GM21367 (cell line): Measurements from ENCODE around the gene CLEC4E.
"Not testable (repeated sequence)": the region's sequence is repeated elsewhere in the genome, so short reads cannot be mapped to it uniquely, and the experiment has no call there.

Experiments
- ATAC-seq: cut with Tn5 transposase; IDR thresholded peaks from one replicate; pipeline ENCODE4 v1.9.1; 2021; ENCODE audit not compliant: unreplicated experiment

The CLEC4E gene, protein sequence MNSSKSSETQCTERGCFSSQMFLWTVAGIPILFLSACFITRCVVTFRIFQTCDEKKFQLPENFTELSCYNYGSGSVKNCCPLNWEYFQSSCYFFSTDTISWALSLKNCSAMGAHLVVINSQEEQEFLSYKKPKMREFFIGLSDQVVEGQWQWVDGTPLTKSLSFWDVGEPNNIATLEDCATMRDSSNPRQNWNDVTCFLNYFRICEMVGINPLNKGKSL

DNA sequence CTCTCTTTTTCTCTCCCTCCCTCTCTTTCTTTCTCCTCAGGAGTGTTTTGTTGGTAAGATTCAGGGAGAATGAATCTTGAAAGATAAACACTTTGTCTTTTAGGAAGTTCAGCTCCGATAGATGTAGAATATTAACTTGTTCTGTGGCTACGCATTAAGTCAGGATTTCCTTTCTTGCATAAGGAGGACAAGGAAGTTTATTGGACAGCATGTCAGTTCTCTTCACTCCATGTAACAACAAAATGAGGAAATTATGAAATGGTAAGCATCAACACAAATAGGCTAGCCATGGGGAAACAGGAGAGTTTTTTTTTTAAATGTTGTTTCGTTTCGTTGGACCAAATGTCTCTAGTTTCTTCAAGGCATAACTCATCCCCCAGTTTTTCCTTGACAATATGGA, at the start of gene CLEC4E:
CLEC4E (minus strand) TSS at position 75 of the 400 bp plus-strand sequence. CDS start 108 bp downstream, outside the sequence.
- ATAC-seq, result not testable (repeated sequence)

DNA sequence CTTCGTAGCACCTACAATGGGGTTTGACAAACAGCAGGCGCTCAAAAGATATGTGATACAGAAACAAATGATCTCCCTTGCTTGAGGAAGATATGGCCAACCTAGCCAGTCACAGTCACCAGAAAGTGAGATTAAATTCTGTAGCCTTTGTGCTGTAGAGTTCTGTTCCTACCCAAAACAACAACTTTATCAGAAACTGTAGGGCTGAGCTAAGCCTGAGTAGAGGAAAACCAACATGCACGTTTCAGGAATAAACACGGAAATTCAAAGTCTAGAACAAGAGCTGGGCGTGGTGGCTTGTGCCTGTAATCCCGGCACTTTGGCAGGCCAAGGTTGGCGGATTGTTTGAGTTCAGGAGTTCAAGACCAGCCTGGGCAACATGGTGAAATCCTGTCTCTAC, 49.0 kb upstream of the CLEC4E start:
- no peak for ATAC-seq

DNA sequence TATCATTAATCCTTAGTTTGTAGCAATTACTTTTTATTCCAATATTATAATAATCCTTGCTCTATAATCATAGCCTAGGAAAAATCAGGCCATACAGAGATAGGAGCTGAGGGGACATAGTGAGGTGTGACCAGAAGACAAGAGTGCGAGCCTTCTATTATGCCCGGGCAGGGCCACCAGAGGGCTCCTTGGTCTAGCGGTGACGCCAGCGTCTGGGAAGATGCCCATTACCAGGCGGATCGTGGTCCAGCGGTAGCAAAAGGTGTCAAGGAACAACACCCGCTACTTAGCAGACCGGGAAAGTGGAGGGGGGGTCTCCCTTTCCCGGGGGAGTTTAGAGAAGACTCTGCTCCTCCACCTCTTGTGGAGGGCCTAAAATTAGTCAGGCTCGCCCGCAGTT, 43.8 kb upstream of the CLEC4E start:
- not testable (repeated sequence) for ATAC-seq

DNA sequence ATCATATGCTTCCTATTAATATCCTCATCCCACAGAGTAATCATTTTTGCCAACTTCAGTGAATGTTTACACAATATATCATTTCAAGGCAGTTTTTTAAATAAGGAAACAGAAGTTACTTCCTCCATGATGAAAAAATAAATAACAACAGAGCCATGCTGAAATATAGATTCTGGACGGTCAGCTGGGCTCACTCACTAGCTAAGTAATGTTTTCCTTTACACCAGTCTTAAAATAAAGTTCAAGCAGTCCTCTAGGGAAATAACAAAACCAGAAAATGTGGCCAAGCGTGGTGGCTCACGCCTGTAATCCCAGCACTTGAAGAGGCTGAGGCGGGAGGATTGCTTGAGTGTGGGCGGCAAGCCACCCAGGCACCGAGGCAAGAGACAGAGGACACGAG, 43.3 kb upstream of the CLEC4E start:
- no peak for ATAC-seq

DNA sequence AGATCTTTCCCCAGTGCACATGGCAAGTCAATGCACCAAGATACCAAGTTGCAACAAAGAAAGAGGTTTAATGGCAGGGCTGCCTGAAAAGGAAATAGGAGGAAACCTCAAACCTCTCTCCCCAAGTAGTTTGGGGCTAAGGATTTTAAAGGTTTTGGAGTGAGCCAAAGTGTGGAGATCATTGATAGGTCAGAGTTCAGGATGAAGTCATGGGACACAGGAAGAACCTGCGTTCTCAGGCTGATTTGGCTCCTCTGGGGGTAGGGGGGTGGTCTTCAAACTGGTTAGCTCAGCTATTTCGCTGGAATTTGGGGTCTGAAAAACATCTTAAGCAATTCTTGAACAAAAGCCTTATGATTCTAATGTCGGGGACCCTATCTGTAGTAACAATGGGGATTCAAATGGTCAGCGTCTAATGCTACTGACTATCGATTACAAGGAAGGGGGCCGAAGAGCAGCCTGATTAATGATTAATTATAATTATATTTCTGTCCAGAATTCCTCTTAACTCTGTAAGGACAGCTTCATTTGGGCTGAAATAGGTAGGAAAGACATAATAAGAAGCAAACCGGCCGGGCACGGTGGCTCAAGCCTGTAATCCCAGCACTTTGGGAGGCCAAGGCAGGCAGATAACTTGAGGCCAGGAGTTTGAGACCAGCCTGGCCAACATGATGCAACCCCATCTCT, 40.5 kb upstream of the CLEC4E start:
- no peak for ATAC-seq

DNA sequence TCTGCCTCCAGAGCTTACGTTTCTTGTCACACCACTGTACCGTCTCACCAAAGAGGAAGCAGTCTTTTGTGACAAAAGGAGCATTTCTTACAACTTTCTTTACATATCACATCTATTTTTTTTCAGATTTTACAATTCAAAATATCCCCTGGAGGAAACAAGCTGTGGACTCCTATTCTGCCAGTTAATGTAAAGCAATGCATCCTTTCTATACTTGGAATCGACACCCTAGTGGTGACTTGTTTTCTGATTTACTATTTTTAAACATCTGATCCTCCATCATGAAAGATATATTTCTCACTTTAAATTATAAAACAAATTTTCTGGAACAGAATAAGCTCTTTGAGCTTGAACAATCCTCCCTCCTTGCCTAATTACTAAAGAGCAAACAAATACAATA, 37.2 kb upstream of the CLEC4E start:
- no peak for ATAC-seq

DNA sequence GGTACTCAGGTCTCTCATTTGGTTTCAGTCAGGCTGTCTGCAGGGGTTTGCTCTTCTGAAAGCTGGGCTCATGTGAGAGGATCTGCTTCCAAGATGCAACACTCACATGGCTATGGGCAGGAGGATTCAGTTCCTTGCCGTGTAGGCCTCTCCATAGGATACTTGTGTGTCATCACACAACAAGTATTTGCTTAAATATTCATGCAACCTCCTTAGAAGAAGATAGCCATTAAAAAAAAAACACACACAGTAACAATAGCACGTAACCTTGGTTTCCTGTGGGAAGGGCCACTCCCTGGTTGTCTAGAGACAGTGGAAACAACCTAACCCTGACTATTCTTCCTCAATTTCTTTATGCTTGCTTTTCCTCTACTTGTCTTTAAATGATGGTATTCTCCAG, 31.8 kb upstream of the CLEC4E start:
- no peak for ATAC-seq

DNA sequence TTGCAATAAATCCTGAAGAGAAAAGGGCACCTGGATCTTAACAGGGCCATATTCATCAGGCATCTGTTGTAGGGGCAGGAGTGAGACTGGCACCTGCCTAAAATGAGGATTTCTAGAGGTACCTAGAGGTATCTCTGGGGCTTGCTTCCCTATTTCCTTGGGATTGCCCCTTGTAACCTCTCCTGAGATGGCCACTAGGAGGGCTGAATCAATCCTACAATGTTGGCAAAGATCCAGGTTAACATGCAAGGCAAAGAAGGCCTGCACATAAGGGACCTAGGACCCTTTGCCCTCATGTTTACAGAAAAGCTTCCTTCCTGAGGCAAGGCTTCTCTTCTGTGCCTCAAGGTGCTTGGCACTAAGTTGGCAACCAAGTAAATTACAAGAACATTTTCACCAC, 25.8 kb upstream of the CLEC4E start:
- ATAC-seq, result no peak

DNA sequence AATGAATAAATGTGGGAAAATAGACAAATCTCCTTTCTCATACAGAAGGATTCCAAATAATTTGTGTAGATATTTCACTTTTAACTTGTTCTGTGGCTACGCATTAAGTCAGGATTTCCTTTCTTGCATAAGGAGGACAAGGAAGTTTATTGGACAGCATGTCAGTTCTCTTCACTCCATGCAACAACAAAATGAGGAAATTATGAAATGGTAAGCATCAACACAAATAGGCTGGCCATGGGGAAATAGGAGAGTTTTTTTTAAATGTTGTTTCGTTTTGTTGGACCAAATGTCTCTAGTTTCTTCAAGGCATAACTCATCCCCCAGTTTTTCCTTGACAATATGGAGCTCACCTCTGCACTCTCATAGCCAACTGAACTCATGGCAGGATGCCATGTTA, 25.3 kb upstream of the CLEC4E start:
- not testable (repeated sequence) for ATAC-seq

DNA sequence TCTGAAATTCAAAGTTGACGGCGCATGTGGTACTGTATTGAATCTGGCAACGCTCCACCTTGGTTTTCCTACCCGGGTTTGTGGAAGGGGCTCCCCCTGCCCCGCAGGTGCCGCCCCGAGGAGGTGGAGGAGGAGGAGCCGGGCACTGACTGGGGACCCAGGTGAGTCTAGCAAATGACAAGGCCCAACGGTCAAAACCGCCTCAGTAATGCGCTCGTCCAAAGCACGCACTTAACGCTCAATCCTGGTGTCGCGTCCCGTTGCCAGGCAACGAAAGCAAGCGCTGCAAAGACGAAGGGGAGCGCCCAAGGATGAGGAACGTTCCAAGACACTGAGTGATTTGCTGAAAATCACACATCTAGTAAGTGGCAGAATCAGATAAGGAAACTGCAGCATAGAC, 24.0 kb upstream of the CLEC4E start:
- no peak for ATAC-seq

DNA sequence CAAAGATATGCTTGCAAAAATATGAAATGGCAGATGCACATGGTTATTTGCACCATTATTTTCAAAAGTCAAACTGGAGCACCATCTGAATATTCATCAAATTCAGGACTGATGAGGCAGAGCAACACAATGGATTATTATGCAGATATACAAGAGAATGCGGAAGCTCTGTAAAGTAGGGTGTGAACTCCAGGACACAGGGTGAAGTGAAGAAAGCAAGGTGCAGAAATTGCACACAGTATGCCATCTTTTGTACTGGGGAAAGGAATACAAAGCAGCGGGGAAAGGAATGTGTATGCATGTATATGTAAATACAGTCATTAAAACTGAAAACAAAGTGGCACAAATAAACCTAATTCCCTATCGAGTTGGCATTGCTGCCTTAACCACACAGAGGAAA, 22.7 kb upstream of the CLEC4E start:
- no peak for ATAC-seq

DNA sequence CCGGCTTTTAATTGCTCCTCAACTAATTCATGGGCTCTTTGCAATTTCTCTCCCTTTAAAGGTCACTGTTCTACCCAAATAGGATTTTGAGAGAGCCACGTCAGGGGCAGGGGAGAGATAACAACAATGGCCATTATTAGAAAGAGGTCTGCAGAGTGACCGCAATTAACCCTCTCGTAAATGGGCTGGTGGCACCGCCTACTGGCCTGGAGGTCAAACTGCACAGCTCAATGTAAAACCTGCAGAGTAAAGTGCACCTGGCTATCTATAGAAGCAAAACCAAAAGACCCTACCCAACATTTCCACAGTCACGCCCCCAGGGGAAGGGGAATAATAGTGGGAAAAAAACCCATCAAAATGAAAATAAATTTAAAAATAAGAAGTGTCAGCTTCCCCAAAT, 21.6 kb upstream of the CLEC4E start:
- no peak for ATAC-seq

DNA sequence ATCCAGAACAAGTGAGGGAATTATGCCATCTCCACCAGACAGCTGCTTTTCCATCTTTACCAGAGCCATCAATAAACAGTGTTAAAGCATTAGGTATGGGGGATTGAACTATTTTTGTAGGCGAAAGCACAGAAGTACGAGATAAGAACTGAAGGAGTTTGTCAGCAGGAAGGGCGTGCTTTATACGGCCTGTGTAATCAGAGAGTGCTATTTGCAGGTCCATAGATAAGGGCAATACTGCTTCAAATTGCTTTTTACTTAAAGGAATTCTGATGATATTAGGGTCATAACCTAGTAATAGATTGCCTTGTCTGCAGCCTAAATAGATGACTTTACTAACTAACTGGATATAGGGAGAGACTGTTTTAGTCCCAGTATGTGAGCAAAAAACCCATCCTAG, 20.3 kb upstream of the CLEC4E start:
- ATAC-seq, result no peak

DNA sequence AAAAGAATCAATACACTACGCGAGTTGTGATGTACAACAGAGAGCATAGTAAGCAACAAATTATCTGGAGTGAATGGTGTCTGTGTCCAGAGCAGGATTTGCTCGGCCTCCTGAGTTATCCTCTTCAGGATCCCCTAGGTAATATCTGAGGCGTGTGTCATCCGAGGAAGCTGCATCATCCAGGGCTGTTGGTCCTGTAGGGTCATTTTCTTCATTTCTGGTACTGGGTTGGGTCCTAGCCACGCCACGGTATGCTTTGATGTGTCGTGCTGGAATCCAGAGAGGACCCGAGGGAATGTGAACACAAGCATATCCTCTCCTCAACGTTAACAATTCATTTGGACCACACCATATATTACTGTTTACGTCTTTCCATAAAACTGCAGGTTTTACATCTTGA, 19.0 kb upstream of the CLEC4E start:
- no peak for ATAC-seq

DNA sequence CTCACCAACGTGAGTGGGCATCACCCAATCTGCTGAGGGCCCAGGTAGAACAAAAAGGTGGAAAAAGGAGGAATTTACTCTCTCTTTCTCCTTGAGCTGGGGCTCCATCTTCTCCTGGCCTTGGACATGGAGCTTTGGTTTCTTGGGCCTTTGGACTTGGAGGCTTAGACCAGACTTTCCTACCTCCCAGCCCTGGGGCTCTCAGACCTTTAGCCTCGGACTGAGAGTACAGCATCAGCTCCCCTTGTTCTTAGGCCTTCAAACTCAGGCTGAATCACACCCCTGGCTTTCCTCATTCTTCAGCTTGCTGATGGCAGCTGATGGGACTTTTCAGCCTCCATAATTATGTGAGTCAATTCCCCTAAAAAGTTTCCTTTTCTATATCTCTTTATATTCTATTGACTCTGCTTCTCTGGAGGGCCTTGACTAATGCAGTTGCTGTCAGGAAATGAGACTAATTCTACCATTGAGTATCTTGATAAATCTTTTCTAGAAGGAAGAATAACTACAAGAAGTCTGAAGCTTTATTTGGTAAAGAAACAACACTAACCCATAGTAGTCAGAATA, 15.9 kb upstream of the CLEC4E start:
- ATAC-seq, result no peak

DNA sequence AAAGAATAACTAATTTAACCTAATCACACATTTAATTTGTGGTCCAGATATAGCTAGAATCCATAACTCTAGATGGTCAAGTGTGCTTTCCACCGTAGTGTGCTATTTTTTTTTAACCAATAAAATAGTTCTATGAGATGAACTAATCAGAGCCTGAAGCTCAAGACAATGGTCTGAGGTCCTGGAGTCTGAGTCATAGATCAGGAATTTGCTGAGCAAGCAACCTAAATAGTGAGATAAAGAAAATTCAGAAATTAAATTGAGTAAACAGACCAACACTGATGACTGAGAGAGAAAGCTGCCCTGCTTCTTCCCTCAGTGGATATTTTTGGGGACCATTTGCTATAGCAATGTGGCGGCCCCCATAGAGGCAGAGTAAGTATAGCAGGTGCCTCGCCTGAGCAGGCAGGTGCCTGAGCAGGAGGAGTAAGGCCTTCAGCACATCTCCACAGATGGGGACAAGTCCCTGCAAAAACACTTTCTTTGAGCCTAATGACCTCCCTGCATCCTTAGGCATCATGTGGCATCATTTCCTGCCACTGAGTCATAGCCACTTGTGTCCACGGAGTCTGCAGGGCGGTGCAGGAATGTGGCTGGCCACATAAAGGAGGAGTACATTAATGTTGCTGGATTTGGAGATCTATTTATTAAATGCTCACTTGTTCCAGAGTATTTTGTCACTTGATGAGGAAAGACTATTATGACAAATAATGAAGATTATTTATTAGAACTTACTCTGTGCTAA, 13.9 kb upstream of the CLEC4E start:
- ATAC-seq, result no peak

DNA sequence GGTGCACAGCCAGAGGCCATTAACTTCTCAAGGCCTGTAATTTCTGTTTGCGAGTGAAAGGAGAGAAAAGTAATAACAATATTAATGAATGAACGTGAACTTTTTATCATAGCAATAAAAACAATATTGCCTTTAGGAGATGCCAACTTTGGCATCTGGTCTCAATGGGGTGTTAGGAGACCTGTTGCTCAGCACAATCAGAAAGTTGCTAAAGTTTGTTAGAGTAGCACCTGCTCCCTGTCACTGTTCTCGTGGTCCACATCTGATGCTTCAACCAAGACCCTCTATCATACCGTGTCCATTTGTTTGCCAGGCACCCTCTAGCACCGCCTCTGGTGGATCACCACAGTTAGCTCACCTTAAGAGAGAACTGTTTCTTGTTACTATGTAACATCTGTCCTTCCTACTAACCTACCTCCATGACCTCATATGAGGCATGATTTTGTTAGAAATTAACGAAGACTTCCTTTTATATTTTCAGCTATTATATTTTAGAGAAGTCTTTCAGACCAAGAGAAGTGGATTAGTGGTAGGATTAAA, 12.5 kb upstream of the CLEC4E start:
- ATAC-seq, result no peak

DNA sequence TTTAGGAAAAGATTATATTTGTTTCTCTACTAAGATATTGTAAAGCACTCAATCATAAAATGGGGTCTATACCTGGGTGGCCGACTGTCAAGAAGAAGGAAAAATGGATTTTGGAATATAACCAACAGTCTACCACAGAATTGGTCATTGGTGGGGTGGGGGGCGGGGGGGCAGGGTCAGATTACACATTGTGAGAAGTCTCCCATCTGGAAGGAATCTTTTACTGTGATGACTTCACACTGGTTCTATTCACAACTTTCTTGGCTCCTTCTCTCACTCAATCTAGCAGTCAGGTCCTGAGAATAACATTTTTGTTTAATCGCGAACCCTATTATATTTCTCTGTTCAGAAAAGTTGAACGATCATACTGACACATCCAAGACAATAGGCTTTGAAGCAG, 8.7 kb upstream of the CLEC4E start:
- no peak for ATAC-seq

DNA sequence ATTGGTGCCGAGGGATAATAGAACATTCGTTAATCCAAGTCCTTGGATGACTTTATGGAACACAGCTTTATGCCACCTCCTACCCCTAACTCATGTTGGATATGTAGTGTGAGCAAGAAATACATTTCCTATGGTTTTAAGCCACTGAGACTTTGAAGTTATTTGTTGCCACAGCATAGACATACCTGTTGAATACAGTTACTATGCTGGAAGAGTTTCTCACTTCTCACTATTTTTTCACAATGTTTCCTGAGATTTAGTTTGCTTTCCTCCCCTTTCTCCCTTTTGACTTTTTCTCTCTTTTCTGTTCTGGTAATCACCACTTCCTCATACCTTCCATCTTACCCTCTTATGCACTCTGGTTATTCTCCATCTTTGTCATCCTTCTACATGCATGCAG, 7.5 kb upstream of the CLEC4E start:
- ATAC-seq, result no peak

DNA sequence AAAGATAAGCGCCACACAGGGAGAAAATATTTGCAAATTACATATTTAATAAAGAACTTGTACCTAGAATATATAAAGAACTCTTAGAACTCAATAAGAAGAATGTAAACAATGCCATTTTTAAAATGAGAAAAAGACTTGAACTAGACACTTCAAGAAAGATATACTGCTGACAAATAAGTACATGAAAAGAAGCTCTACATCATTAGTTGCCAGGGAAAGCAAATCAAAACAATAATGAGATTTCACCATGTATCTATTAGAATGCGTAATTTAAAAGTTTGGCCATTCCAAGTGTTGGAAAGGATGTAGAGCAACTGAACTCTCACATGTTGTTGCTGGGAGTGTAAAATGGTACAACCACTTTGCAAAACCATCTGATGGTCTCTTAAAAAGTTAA, 6.9 kb upstream of the CLEC4E start:
- no peak for ATAC-seq

DNA sequence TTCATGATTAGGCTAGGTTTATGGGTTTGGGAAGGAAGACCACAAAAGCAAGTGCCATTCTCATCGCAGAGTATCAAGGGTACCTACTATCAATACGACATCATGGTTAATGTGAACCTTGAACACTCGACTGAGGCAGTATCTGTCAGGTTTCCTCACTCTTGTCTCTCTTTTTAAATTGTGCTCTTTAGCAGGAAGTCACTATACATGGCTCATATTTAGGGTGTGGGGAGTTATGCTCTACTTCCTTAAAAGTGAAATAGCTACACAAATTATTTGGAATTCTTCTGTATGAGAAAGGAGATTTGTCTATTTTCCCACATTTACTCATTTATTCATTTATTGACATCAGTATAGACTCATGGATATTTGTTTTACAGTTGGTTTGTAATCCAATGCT, 5.9 kb upstream of the CLEC4E start:
- no peak for ATAC-seq

DNA sequence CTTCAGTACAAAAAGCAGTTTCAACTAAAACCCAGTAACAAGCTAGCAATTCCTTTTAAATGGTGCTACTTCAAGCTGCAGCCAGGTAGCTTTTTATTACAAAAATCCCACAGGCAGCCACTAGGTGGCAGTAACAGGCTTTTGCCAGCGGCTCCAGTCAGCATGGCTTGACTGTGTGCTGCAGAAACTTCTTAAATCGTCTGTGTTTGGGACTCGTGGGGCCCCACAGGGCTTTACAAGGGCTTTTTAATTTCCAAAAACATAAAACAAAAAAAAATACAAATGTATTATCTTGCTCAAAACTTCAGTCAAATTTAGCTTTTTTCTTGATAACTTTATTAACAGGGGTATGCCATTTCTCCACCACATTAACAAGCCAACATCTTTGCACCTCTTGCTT, 3.6 kb upstream of the CLEC4E start:
- ATAC-seq, result peak; percentile 77
